CD4-positive, alpha-beta T cell treated with Interleukin-1 beta for 1 hour (primary cell): ENCODE data around the gene VEGFA.
"Not testable (repeated sequence)": the region's sequence is repeated elsewhere in the genome, so short reads cannot be mapped to it uniquely, and the experiment has no call there.

Experiments used
- DNase-seq, 2 donors: peaks; one replicate each; pipeline ENCODE4 v3.0.0-alpha.2; 2020 to 2022

VEGFA gene

DNA sequence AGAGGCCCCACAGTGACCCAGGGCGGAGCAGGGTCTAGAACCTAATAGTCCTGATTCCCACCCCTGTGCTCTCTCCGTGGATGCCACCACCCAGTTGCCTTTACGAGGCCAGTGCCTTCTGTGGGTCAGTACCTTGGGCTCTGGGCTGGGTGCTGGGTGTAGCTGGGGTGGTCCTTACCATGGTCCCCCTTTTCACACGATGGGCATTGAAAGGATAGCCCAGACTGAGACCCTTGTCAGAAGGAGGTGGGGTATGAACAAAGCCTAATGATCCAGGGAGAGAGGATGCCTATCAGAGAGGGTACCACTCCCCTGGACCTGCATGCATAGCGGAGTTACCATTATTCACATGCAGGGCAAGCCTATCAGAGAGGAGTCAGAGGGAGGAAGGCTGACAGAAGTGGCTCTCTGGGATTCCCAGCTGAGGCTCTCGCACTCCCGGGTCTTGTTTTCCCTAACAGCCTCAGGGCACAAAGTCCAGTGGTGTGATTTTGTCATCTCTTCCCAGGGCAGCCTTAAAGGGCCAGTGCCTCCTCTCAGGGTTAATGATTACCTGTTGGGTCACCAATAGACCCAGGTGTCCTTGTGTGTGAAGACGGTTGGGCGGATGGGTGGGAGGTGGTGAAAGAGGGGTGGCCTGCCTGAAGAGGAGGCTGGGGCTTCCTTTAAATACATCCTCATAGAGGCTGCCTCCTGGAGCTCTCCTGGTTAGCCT lies 36.2 kb downstream of the VEGFA start:
- DNase-seq: no peak

DNA sequence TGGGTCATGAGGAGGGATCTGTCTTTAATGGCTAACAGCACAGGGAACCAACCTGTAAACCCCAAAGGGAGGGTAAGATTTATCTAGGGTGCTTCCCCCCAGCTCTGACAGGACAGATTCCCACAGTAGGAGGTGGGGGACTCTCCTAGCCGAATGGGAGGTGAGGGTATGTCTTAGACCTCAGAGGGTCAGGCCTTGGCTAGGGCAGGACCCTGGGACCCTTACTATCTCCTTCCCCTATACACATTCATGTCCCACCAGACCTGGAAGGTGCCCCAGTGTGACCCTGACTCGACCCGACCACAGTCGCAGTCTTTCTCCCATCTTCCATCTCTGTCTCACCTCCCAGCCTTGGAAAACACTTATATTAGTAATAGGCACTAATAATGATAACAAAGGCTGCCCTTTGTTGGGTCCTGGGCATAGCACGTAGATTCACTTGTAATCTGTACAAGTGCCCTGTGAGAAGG lies 36.8 kb downstream of the VEGFA start:
- no peak for DNase-seq

DNA sequence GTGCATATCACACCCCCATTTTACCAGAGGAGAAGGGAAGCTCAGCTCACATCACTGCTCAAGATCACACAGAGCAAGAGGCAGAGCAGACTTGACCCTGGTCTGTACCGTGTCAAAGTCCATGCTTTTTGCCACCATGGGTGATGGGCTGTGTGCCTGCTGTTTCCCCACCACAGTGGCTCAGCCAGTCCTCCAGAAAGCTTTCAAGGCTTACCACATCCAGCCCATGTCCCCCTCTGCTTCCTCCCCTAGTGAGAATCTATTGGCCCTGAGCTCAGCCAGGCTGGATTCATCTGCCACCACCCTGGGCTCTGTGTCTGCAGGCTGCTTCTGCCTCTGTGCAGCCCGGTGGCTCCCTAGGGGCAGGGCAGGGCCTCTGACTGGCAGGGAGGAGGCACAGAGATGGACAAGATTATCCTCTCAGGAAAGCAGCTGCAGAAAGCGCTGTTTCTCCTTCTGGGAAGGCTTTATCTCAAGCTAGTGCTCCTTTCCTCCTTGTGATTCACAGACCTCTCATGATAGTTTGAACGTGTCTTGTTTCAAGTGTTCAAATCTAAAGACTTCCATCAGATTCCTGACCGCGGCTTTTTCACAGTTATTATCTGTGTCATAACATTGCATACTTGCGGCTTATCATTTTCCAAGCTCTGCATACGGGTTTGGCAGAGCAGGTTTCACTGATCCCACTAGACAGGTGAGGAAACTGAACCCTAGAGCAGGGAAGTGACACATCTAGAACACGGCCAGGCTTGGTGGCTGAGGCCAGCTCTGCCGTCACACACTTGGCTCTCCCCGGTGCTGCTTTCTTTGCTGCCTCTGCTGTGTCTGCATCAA lies 37.4 kb downstream of the VEGFA start:
- DNase-seq: no peak

DNA sequence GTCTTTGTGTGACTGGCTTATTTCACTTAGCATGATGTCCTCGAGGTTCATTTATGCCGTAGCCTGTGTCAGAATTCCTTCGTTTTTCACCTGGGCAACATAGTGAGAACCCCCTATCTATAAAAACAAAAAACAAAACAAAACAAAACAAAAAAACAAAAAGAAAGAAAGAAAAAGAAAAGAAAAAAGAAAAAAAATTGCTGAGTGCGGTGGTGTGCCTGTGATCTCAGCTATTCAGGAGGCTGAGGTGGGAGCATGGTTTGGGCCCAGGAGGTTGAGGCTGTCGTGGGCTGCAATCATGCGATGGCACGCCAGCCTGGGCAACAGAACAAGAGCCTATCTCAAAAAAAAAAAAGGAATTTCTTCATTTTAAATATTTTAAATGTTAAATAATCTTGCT lies 38.4 kb downstream of the VEGFA start:
- no peak for DNase-seq

DNA sequence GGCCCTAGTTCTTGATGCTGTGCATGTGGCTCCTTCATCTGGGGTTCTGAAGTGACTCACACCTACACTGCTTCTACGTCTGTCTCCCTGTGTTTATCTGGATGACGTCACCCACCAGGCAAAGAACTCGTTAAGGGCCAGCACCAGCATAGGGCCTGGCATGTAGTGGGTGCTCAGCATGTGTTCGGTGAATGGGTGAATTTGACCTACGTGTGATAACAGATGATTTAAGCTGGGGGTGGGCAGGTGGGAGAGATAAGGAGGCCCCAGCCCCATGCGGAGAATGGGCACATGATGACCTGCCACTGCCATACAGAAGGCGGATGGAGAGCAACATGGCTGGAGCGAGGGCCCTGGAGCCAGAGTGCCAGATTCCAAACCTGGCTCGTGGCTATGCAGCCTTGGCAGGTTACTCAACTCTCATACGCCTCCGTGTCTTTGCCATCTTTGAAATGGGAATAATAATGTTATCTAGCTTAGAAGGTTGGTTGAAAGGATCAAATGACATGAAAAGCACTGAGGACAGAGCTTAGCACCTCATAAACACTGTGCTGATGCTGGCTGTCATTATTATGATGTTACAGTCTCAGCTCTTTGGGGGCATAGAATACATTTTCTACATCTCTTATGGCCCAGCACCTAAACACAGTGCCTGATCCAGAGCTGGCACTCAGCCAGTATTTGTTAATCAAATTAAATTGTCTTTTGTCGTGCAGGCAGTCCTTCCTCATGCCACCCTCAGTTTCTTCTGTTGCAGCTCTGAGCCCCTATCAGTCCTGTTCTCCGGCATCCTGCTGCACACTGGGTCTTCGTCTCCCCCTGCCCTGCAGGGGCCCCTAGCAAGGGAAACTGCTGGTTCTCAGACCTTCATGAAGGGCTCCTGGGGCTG lies 39.6 kb downstream of the VEGFA start:
- no peak for DNase-seq

DNA sequence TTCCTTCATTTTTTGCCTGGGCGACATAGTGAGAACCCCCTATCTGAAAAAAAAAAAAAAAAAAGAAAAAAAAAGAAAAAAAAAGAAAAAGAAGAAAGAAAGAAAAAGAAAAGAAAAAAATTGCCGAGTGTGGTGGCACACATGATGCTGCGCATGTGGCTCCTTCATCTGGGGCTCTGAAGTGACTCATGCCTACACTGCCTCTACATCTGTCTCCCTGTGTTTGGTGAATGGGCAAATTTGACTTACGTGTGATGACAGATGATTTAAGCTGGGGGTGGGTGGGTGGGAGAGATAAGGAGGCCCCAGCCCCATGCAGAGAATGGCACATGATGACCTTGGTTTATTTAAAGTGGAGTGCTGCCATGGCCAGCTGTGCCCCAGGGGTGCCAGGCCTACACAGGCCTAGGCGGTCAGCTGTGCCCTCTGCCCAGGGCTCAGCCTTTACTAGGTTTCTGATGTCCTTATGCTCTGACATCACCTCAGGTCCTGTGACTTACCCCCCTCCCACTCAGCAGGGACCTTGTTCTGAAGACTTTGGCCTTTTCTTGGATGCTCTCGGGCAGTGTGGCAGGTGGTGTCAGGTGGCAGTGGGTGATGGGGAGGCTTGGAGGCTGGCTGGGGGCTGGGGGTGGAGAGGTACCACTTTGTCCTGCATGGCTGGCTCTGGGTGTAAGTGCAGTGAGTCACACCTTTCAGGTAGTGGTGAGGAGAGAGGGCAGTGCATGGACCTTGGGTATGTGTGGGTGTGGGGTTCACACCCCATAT lies 41.1 kb downstream of the VEGFA start:
- no peak for DNase-seq

DNA sequence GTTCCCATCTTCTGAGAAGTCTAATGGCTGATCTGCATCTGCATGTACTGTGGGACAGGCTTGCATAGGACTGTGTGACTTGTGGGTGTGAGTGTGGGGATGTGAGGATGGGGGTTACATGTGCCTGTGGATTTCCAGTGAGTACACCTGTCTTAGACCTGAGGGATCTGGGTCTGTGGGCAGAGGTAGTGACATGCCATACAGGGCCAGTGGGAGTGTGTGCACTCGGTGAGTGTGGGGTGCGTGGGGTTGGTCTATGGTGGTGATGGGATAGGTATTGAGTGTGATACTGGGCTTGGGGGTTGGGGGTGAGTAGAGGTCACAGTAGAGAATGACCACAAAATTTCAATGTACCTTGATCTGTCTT lies 41.7 kb downstream of the VEGFA start:
- DNase-seq: no peak

DNA sequence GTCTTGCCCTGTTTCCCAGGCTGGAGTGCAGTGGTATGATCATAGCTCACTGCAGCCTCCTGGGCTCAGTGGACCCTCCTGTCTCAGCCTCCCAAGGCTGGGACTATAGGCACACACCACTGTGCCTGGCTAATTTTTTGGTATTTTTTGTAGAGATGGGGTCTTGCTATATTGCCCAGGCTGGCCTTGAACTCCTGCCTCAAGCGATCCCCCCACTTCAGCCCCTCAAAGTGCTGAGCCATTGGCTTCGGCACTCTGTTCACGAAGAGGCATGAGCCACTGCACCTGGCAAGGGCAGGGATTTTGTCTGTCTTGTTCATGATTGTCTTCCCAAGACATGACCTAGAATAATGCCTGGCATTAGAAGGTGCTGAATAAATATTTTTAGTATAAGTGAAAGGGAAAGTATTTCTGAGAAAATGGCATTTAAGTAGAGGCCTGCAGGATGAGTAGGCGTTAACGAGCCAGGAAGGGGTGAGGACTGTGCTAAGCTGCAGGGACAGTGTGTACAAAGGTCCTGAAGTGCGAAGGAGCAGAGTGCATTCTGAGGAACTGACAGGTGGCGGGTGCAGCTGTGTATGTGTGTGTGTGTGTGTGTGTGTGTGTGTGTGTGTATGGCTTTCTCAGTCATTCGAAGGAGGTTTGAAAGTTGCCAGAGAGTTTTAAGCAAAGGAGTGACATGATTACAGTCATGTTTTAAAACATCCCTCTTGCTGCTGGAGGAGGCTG lies 43.0 kb downstream of the VEGFA start:
- peak; percentile 28 to 50 for DNase-seq

DNA sequence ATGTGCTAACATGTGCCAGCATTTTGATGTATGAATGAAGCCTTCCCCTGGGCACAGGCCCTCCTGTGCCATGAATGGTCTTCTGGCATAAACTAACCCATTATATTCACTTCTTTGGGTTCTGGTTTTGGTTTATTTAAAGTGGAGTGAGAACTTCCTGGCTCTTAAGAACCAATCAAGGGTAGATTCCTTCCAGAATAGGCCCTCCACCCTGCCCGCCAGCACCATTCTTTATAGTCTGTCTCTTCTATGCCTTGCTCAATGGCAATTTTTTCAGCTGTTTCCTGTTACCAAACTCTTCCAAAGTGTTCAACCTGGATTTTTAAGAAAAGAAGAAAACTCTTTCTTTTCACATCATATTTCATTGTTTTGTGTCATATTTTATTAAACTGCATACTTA lies 44.1 kb downstream of the VEGFA start:
- DNase-seq: no peak

DNA sequence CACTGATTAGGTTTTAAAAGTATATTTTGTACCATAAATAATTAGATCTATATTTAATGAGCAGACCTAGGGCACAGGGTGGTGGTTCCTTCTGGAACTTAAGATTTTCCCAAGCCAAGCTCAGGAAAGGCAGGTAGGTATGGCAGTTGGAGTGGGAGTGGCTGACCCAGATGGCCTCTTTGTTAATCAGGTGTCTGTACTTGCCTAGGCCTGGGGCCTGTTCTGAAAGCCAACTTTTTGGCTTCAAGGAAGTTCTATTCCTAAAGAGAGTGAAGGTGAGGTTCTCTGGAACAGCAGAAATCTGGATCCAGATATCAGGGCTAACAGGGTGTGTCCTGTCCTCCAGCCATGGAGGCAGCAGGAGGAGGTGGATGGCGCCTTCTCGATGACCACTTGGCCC lies 44.9 kb downstream of the VEGFA start:
- no peak for DNase-seq

DNA sequence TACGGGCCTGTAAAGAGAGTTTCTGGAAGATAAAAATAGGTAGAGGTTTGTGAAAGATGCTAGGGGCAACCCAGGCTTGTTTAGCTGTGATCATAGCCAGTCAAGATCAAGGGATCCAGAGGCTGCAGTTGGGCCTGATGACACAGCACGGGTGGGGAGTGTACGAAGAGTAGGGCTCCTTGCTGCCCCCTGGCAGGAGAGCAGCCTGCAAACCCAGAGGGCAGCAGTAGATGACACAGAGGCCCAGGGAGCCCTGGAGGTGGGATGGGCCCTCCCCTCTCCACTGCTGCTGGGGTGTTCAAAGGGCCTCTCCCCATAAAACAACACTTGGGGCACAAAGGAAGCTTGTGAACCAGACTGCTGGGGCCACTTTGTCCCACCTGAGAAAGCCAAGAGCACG lies 47.2 kb downstream of the VEGFA start:
- peak in 1 of 2 donors; percentile 41 for DNase-seq

DNA sequence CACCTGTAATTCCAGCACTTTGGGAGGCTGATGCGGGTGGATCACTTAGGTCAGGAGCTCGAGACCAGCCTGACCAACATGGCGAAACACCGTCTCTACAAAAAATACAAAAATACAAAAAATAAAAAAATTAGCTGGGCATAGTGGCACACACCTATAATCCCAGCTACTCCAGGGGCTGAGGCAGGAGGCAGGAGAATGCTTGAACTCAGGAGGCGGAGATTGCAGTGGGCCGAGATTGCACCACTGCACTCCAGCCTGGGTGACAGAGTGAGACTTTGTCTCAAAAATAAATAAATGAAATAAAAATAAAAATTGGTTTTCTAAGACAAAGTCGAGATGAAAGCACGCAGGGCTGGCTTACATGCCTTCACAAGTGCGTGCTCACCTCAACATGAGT lies 49.0 kb downstream of the VEGFA start:
- DNase-seq: not testable (repeated sequence)

DNA sequence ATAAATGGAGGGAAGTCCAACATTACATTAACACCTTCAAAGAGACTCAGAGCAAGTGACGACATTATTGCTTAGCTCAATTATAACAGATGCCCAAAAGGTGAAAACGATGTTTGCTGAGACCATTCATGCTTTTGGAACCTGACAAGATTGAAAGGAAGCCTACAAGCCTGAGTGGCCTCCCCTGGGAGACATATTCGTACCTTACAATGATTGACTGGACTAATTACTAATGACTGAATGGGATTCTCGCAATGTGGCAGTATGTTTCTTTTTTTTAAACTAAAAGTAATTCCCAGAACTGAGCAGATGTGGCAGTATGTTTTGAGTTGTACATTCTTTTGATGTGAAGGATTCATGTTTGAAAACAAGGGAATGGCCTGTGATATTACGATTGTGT lies 49.9 kb downstream of the VEGFA start:
- DNase-seq: no peak

DNA sequence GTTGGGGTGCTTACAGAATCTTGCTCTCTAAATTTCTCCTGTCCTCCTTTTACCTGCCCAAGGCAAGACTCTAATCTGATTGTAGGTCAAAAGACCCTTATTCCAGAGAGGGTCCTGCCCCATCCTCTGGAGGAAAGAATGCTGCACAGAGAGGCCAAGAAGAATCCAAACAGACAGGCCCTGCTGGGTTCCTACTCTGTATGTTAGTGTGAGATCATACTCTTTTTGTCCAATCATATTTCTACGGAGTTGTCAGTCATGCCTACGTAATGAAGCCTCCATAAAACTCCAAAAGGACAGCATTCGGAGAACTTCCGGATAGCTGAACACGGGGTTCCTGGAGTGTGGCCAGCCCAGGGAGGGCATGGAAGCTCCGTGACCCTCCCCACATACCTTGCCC lies 50.5 kb downstream of the VEGFA start:
- no peak for DNase-seq

DNA sequence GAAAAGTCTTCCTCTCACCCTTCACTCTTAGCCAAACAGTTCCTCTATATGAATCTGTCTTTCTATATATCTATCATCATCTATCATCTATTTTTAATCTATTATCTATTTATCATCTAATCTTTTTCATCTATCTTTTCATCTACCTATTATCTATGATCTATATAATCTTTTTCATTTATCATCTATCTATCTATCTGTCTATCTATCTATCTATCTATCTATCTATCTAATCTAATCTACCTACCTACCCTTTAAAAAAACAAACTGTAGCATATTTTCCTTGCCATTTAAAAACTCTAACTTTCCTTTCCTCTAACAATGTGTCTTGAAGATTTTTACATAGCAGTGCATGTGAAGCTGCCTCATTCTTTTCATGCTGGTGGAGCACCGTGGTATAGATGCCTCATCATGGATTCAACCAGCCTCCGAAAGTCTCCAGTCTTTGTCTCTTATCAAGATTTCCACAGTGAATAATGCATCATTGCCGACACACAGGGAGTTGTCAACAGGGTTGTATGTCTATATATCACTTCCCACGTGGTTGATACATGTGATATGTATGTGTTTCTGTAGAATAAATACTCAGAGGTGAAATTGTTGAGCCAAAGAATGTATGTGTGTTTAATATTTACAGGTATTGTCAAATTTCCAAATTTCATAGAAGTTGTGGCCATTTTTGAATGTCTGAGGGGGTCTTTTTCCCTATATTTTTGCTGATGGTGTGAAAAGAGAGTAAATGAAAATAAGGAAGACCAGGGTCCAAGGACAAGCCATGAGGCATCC lies 51.3 kb downstream of the VEGFA start:
- DNase-seq: no peak

DNA sequence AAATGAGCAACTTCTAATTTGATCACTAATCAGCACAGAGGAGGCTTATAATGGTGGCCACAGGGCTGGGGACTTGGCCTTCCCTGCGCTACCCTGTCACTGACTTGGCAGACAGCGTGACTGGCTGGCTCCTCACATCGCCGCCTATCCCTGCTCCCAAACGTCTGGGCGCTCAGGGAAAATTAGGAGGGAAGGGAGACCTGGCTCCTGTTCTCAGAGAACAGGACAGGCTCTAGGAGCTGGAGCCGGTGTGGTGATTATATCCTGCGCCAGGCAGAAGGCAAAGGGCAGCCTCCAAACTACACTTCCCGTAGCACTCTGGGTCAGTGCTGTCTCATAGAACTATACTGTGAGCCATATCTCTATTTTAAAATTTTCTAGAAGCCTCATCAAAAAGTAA lies 53.4 kb downstream of the VEGFA start:
- DNase-seq: no peak

DNA sequence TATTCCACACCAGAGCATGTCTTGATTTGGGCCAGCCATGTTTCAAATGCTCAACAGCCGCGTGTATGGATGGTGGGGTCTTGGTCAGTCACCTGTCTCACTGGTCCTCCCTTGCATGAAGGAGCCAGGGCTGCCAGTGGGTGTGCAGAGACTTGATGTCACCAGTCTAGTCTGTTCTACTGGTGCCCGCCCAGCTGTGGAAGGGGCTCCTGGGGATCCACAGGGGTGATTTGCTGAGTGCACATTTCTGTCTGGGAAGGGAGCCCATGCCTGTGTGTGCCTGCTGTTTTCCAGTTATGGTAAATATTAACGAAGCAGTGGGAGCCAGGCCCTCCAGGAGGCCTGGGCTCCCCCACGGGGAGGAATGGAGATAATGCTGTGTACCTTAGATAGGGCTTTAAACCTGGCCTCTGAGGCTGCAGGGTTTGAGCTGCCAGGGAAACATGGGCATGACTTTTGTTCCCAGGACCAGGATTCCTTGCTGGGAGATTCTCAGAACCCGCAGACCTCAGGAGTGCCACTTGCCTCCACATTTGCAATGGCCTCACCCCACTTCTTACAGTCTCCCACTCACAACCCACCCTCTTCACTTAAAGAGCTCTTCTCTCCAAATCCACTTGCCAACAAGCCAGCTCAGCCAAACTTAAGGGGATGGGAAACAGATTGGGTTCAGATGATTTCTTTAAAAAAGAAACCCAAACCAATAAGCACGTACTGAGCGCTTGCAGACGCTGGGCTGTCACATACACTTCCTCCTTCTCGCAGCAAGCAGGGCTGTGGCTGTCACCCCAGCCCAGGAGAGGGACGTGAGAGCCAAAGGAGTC lies 54.1 kb downstream of the VEGFA start:
- DNase-seq: peak in 1 of 2 donors; percentile 20

DNA sequence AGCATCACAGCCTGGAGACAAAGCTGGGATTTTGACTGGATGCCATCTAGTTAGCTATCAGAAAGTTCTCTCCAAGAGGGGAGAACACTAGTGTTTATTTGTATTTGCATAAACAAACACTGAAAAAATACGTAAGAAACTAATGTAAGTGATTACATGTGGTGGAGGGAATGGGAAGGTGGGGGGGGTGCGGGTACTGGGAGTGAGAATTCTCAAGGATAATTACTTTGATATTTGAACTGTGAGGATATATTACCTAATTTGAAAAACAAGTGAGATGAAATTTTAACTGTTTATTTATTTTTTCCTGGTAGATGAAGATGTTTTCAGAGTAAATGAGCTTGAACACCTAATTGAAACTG lies 54.7 kb downstream of the VEGFA start:
- DNase-seq: no peak

DNA sequence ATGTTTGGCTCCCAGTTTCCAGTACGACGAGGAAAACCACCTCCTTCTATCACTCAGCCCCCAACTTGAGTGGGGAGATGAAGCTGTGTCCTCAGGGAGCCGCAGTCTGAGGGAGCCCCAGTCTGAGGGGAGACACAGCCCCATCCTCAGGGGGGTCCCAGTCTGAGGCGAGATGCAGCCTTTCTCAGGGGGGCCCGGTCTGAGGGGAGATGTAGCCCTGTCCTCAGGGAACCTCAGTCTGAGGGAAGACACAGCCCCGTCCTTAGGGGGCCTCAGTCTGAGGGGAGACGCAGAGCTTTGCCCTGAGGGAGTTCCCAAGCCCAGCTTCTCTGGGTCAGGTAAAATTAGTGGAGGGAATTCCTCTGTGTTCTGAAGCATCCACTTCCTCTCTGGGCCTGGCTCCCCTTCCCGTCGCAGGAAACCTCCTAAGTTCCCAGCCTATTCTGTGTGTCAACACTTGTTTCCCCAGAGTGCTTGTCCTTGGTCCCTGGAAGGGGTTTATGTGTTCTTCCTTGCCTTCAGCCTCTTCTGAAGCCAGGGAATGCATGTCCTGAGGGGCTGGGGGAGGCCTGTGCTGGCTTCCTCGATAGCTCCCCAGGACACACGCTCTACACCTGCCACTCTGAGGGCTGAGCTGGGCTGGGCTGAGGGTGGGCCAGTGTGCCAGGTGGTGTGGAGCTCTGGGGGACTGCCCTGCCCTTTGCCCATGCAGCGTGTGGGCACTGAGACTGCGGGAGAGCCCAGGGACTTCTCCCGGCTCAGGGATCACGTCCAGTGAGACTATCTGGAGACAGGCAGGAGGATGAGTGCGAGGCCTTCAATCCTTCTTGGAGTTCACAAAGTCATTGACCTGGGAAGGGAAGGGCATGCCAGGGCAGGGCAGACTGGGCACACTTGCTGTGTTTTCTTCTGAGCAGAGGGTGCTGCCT lies 55.4 kb downstream of the VEGFA start:
- DNase-seq: no peak
